Breast epithelium (tissue), 3 donors: ENCODE results near the gene VWA5A.

Experiments
- POLR2A ChIP-seq: fragments of 450-650 bp; IDR thresholded peaks from one replicate; pipeline ENCODE4 v1.6.1; 2016; ENCODE audit warnings: antibody characterized with exemption, mild to moderate bottlenecking, moderate library complexity
- POLR2AphosphoS5 ChIP-seq, 3 donors: sonication (generic); formaldehyde crosslinking; IDR thresholded peaks; one replicate each; pipeline ENCODE4 v1.6.1; 2017; ENCODE audit warnings: antibody characterized with exemption in 3 of 3
- TF ChIP-seq, protein P1 (sequence below), 3 donors: fragments of 450-650 bp; IDR thresholded peaks; one replicate each; pipeline ENCODE4 v1.5.1; 2016 to 2017; ENCODE audit warnings: antibody characterized with exemption in 3 of 3, mild to moderate bottlenecking in 3 of 3, moderate library complexity in 3 of 3

DNA sequence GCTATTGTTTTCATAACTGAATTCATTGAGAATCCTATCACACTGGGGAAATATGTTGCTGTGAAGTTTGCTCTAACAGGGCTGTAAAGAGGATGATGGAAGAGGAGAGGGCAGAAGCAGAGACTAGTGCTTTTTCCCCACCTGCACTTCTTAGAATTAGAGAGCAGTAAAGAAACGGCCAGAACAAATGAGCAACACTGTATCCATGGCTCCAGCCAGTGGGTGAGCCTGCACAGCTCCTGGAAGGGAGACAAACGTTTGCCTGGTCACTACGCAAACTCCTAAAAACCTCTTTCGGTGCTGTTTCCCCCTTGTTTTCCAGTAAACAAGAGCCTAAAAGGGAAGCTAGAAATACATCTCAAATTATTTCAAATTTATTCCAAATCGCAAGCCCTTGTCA, 45.7 kb downstream of the VWA5A start:
- TF ChIP-seq, protein P1, sequence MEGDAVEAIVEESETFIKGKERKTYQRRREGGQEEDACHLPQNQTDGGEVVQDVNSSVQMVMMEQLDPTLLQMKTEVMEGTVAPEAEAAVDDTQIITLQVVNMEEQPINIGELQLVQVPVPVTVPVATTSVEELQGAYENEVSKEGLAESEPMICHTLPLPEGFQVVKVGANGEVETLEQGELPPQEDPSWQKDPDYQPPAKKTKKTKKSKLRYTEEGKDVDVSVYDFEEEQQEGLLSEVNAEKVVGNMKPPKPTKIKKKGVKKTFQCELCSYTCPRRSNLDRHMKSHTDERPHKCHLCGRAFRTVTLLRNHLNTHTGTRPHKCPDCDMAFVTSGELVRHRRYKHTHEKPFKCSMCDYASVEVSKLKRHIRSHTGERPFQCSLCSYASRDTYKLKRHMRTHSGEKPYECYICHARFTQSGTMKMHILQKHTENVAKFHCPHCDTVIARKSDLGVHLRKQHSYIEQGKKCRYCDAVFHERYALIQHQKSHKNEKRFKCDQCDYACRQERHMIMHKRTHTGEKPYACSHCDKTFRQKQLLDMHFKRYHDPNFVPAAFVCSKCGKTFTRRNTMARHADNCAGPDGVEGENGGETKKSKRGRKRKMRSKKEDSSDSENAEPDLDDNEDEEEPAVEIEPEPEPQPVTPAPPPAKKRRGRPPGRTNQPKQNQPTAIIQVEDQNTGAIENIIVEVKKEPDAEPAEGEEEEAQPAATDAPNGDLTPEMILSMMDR (IDR thresholded peaks at IDR 0.05) = no peak
- no peak for TF ChIP-seq POLR2AphosphoS5 (IDR thresholded peaks at IDR 0.05)
- no peak for TF ChIP-seq POLR2A
